Esophagus muscularis mucosa (tissue), 4 donors: ENCODE data around the gene CHKA.

Experiments
- EP300 ChIP-seq: sonication (generic); formaldehyde crosslinking; IDR thresholded peaks from one replicate; pipeline ENCODE4 v1.6.1; 2017; ENCODE audit warnings: antibody characterized with exemption
- POLR2AphosphoS5 ChIP-seq, 2 donors: sonication (generic); formaldehyde crosslinking; IDR thresholded peaks; one replicate each; pipeline ENCODE4 v1.6.1; 2017; ENCODE audit warnings: antibody characterized with exemption in 2 of 2
- TF ChIP-seq, protein P1 (sequence below), 3 experiments: fragments of 200-600 bp in 2 of 3; fragments of 450-650 bp in 1 of 3; sonication (generic) in 2 of 3; IDR thresholded peaks; one replicate each; pipeline ENCODE4 v1.5.1; 2017 to 2019; ENCODE audit warnings: antibody characterized with exemption in 3 of 3, mild to moderate bottlenecking in 2 of 3, moderate library complexity in 1 of 3

DNA sequence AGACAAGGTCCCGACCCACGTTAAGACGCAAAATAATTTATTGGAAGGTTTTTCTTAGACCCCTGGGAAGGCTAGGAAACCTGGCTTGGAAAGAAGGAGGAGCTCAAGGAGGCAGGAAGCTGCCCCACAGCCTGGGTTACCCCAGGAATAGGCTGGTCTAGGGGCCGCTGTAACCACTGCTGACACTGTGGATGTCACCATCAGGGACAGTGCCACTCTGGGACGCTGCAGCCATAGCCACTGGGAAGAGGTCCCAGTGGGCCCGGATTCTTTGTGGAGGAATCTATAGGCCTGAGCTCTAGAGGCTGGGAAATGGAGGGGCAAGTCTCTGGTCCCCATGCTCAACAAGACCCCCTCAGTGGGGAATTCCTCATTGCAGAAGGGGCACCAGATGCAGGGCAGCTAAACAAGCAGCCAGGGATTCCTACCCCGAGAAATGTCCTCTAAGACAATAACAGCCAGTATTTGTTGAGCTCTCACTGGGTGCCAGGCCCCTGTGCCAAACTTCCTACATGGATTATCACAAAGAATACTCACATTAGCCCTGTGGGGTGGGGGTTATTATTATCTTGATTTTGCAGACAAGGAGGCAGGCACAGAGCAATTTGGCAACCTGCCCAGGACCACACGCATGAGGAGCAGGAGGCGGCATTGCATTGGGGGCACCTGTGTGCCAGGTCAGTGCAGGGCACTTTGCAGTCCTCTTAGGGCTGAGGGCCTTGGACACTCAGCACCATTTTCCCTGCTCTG is 19.5 kb upstream of the CHKA start:
- no peak for TF ChIP-seq EP300
- TF ChIP-seq, protein P1, sequence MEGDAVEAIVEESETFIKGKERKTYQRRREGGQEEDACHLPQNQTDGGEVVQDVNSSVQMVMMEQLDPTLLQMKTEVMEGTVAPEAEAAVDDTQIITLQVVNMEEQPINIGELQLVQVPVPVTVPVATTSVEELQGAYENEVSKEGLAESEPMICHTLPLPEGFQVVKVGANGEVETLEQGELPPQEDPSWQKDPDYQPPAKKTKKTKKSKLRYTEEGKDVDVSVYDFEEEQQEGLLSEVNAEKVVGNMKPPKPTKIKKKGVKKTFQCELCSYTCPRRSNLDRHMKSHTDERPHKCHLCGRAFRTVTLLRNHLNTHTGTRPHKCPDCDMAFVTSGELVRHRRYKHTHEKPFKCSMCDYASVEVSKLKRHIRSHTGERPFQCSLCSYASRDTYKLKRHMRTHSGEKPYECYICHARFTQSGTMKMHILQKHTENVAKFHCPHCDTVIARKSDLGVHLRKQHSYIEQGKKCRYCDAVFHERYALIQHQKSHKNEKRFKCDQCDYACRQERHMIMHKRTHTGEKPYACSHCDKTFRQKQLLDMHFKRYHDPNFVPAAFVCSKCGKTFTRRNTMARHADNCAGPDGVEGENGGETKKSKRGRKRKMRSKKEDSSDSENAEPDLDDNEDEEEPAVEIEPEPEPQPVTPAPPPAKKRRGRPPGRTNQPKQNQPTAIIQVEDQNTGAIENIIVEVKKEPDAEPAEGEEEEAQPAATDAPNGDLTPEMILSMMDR (IDR thresholded peaks at IDR 0.05), result no peak
- no peak for TF ChIP-seq POLR2AphosphoS5 (IDR thresholded peaks at IDR 0.05)
